Panc1 (cell line): ENCODE results near the gene SLC49A4.

ENCODE experiments used
- CTCF ChIP-seq: fragments of 450-650 bp; IDR thresholded peaks from 2 replicates; pipeline ENCODE4 v1.5.1; 2017; ENCODE audit warnings: mild to moderate bottlenecking
- POLR2AphosphoS5 ChIP-seq: IDR thresholded peaks from 2 replicates; pipeline ENCODE4 v1.6.1; 2012; ENCODE audit warnings: mild to moderate bottlenecking, low read depth, low read length, moderate library complexity
- SIN3A ChIP-seq: IDR thresholded peaks from 2 replicates; pipeline ENCODE4 v1.6.1; 2012; ENCODE audit warnings: low read depth, mild to moderate bottlenecking, low read length, moderate library complexity, borderline replicate concordance; ENCODE audit not compliant: insufficient read depth
- TCF7L2 ChIP-seq: IDR thresholded peaks from 2 replicates; pipeline ENCODE4 v1.6.1; 2011; ENCODE audit warnings: mild to moderate bottlenecking, low read depth, low read length, inconsistent platforms
- TF ChIP-seq, protein P1 (sequence below), 2 experiments: IDR thresholded peaks; 2 replicates each; pipeline ENCODE4 v1.6.1; 2011 to 2012; ENCODE audit warnings: low read depth in 2 of 2, control low read depth in 1 of 2, low read length in 1 of 2, mild to moderate bottlenecking in 1 of 2, moderate library complexity in 1 of 2; ENCODE audit not compliant: insufficient read depth in 1 of 2

DNA sequence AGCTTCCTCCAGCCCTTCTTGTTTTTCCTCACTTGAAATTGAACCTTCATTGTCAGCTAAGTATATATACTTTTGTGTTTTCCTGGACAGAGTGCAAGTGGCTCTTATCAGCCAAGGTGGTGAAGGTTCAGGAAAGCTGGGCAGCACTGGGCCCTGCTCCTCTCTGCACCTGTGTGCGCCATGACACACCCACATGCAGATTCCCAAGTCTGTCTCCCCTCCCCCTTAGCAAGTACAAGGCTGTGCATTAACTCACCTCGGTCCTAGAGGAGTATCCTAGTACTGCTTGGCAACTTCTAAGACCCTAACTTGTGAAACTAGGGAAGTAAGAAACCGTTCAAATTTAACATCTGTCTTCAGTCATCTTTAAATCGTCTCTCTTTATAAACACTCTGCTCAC is 85.8 kb downstream of the SLC49A4 start:
- TF ChIP-seq CTCF (no peak), TCF7L2 (no peak), POLR2AphosphoS5 (no peak), SIN3A (no peak)
- TF ChIP-seq, protein P1, sequence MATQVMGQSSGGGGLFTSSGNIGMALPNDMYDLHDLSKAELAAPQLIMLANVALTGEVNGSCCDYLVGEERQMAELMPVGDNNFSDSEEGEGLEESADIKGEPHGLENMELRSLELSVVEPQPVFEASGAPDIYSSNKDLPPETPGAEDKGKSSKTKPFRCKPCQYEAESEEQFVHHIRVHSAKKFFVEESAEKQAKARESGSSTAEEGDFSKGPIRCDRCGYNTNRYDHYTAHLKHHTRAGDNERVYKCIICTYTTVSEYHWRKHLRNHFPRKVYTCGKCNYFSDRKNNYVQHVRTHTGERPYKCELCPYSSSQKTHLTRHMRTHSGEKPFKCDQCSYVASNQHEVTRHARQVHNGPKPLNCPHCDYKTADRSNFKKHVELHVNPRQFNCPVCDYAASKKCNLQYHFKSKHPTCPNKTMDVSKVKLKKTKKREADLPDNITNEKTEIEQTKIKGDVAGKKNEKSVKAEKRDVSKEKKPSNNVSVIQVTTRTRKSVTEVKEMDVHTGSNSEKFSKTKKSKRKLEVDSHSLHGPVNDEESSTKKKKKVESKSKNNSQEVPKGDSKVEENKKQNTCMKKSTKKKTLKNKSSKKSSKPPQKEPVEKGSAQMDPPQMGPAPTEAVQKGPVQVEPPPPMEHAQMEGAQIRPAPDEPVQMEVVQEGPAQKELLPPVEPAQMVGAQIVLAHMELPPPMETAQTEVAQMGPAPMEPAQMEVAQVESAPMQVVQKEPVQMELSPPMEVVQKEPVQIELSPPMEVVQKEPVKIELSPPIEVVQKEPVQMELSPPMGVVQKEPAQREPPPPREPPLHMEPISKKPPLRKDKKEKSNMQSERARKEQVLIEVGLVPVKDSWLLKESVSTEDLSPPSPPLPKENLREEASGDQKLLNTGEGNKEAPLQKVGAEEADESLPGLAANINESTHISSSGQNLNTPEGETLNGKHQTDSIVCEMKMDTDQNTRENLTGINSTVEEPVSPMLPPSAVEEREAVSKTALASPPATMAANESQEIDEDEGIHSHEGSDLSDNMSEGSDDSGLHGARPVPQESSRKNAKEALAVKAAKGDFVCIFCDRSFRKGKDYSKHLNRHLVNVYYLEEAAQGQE (IDR thresholded peaks at IDR 0.05; ENCODE audit: insufficient read depth in 1 of 2, low read depth in 2 of 2, low read length in 1 of 2): no peak
